NCI-H2227 treated with DMSO at 0.1 percent for 48 hours (cell line): ENCODE measurements around the gene ASGR2.

Source experiments
- DNase-seq: peaks from one replicate; lab custom pipeline; 2025; lab: John Stamatoyannopoulos, UW

Gene ASGR2

DNA sequence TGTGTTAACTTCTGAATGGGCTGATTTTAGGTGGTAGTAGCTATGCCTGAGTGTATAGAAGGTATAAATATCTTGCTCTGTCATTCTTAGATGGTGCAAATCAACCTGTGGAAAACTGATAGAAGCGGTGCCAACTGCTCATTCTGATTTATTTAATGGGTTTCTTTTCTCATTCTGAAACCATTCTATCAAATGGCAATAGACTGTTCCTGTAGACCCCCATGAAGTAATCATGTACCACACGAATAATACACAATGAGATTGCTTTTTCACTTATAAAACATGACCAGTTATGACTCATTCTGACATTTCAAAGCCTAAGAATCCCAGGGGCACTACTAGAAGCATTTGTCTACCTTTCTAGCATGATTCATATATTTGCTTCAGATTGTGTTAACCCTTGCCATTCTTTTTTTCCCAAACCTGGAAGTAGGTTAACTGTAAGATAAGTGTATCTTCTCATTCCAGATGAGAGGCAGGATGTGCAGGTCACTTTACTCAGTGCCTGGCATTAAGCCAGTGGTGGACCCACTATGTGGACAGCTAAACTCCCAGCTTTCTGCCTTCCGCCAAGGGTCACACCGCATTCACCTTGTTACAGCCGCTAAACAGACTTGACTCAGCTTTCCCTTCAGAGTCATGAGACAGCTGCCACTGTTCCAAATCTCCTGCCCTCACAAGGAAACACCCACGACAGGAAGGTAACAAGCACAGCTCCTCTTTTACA lies 54.3 kb downstream of the ASGR2 start:
- no peak for DNase-seq

GRCh38 chr17:7058831-7059447 lies 55.7 kb downstream of the ASGR2 start:
- no peak for DNase-seq

DNA sequence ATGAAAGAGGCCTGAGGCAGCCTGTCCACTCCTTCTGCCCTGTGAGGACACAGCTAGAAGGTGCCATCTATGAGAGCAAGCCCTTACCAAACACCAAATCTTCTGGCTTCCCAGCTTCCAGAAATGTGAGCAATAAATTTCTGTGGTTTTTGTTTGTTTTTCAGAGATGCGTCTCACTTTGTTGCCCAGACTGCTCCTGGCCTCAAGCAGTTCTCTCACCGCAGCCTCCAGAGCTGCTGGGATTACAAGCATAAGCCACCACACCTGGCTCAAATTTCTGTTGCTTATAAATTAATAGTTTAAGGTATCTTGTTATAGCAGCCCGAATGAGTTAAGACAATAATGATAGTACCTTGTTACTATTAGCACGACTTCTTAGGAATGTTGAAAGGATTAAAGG lies 58.2 kb downstream of the ASGR2 start:
- no peak for DNase-seq
